Measurements from ENCODE around the gene UNC45B.

Gene UNC45B

DNA sequence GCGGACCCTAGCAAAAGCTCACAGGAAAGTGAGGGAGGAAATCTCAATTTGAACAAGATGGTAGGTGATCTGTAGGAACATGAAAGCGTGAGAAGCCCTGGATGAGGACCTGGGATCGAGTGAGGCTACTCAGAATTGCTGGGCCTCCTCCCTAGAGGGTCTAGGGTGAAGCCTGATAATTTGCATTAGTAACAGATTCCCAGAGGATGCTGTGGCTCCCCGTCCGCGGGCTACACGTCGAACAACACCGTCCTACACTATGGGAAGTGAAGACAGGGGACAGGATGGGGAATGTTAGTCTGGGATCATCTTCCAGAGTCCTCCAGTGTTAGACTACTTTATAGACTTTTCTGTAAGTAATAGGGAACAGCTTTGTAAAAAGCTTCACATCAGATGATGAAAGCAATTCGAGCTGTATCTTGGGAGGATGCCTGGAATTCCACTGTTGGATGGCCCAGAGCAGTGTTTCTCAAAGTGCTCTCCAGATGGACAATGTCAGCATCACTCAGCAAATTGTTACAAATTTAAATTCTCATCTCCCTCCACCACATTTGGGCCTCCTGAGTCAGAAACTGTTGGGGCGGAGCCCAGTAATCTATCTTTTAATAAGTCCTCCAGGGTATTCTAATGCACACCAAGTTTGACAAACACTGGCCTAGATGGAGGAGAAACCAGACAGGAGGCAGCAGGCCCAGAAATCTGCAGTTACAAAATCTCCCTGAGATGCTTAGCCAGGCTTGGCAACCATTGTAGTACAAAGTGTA is 19.7 kb upstream of the UNC45B start:
- TF ChIP-seq, protein P1, sequence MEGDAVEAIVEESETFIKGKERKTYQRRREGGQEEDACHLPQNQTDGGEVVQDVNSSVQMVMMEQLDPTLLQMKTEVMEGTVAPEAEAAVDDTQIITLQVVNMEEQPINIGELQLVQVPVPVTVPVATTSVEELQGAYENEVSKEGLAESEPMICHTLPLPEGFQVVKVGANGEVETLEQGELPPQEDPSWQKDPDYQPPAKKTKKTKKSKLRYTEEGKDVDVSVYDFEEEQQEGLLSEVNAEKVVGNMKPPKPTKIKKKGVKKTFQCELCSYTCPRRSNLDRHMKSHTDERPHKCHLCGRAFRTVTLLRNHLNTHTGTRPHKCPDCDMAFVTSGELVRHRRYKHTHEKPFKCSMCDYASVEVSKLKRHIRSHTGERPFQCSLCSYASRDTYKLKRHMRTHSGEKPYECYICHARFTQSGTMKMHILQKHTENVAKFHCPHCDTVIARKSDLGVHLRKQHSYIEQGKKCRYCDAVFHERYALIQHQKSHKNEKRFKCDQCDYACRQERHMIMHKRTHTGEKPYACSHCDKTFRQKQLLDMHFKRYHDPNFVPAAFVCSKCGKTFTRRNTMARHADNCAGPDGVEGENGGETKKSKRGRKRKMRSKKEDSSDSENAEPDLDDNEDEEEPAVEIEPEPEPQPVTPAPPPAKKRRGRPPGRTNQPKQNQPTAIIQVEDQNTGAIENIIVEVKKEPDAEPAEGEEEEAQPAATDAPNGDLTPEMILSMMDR (IDR thresholded peaks at IDR 0.05; ENCODE audit: unreplicated experiment in 3 of 3): no peak
- Mint-ChIP-seq H3K27me3 (ENCODE audit: low read depth) (peaks cover 2% of the 10 kb centered on the region), H3K27ac (no peak overlapping the region), H3K9me3 (no peaks in the 10 kb centered on the region), H3K4me1 (no peaks in the 10 kb centered on the region), H3K36me3 (ENCODE audit: low read depth) (peaks cover 18% of the 10 kb centered on the region), H3K4me3 (no peak overlapping the region)

- Mint-ChIP-seq H3K36me3 (ENCODE audit: low read depth) (peaks cover 30% of the 10 kb centered on the region), H3K27ac (no peak overlapping the region), H3K4me1 (no peaks in the 10 kb centered on the region), H3K27me3 (ENCODE audit: low read depth) (no peaks in the 10 kb centered on the region), H3K9me3 (no peaks in the 10 kb centered on the region), H3K4me3 (no peak overlapping the region)
- TF ChIP-seq, protein P1 (IDR thresholded peaks at IDR 0.05; ENCODE audit: unreplicated experiment in 3 of 3): no peak
Observed at GRCh38 chr17:35129154-35129972, 18.3 kb upstream of the UNC45B start.

- peaks cover 34% of the 10 kb centered on the region for H3K36me3 Mint-ChIP-seq (ENCODE audit: low read depth)
- TF ChIP-seq, protein P1 (IDR thresholded peaks at IDR 0.05; ENCODE audit: unreplicated experiment in 3 of 3): no peak
- H3K9me3 Mint-ChIP-seq: no peaks in the 10 kb centered on the region
- no peaks in the 10 kb centered on the region for H3K27me3 Mint-ChIP-seq (ENCODE audit: low read depth)
- no peak overlapping the region for H3K4me3 Mint-ChIP-seq
- H3K4me1 Mint-ChIP-seq: no peaks in the 10 kb centered on the region
- H3K27ac Mint-ChIP-seq: no peak overlapping the region
Observed at GRCh38 chr17:35129973-35130351, 17.7 kb upstream of the UNC45B start.

DNA sequence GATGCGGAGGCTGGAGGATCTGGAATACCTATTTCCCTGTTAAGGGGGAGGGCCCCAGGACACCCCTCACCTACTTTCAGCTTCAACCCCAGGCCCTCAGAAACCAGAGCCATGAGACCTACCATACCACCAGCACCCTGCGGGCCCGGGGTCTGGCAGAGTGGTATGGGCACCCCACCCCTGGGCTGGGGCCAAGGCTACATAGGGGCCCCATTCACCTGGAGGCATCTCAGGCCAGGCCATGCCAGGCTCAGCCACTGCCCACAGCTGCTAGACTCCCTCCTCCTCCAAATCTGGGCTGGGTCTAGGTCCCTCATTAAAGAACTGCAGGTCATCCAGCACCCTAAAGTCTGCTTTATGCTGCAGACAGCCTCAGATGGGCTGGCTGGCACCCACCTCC is 17.2 kb upstream of the UNC45B start:
- Mint-ChIP-seq H3K27ac (no peak overlapping the region), H3K27me3 (ENCODE audit: low read depth) (no peaks in the 10 kb centered on the region), H3K36me3 (ENCODE audit: low read depth) (peaks cover 38% of the 10 kb centered on the region), H3K4me1 (no peaks in the 10 kb centered on the region), H3K9me3 (no peaks in the 10 kb centered on the region), H3K4me3 (no peak overlapping the region)
- TF ChIP-seq, protein P1 (IDR thresholded peaks at IDR 0.05; ENCODE audit: unreplicated experiment in 3 of 3): no peak

DNA sequence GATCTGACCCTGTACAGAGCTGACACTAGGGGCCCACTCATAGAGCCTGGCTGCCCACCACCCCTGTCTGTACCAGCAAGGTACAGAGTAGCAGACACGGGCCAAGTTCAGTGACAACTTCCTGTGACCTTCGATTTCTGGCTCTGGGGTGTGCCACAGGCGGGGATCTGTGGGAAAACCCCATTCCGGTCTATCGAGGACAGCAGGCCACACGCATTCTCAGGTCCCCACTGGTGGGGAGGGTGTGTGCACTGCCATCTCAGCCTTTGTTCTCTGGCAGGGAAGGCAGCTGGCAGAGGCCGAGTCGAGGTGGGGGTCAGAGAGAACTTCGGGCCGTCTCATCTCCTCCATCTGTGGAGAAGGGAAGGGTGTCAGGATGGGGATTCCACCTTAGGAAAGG is 15.5 kb upstream of the UNC45B start:
- Mint-ChIP-seq H3K27ac (no peak overlapping the region), H3K9me3 (no peaks in the 10 kb centered on the region), H3K36me3 (ENCODE audit: low read depth) (peaks cover 51% of the 10 kb centered on the region), H3K4me3 (no peak overlapping the region), H3K4me1 (no peaks in the 10 kb centered on the region), H3K27me3 (ENCODE audit: low read depth) (no peaks in the 10 kb centered on the region)
- TF ChIP-seq, protein P1 (IDR thresholded peaks at IDR 0.05; ENCODE audit: unreplicated experiment in 3 of 3): no peak
